ENCODE measurements around the gene SHROOM3. TPM values are rescaled to one million over a fixed set of nuclear protein-coding genes. Genes with fewer than 3 reads are reported as not detected.

The SHROOM3 gene
- total RNA-seq, 4 donors from 2014 or later = 44.4 to 101 (median 88.5) TPM

- peaks cover 24 to 89% (median 88%) of the 10 kb centered on the region in 4 donors for H3K4me1 ChIP-seq
Measured at GRCh38 chr4:76692761-76693160, 257.7 kb downstream of the SHROOM3 start.

GRCh38 chr4:76694056-76694455 lies 259.0 kb downstream of the SHROOM3 start:
- Histone ChIP-seq H3K27ac (replicated peaks in 1 of 4) (peak overlapping the region; percentile 53 to 89 (median 72)), H3K9me3 (no peaks in the 10 kb centered on the region), H3K4me3 (no peak overlapping the region), H3K27me3 (no peaks in the 10 kb centered on the region), H3K36me3 (no peaks in the 10 kb centered on the region), H3K4me1 (peaks cover 11 to 86% (median 83%) of the 10 kb centered on the region in 4 donors)
- DNase-seq (ENCODE audit: extremely low spot score) = no peak
- no peak for TF ChIP-seq CTCF (IDR thresholded peaks at IDR 0.05)
- TF ChIP-seq EP300 (IDR thresholded peaks at IDR 0.05) = no peak
- TF ChIP-seq POLR2A (IDR thresholded peaks at IDR 0.05; ENCODE audit: low read depth) = no peak
- TF ChIP-seq POLR2AphosphoS5 (IDR thresholded peaks at IDR 0.05) = no peak
- 47% methylated on average over 1 of the region's 1 CpG for WGBS
- intact Hi-C loops (cut with DNase I) = loop anchor here (5.0 kb wide), 1 partner anchor 58 kb away; no protein-coding TSS in a partner anchor

More at GRCh38 chr4:76692761-76693160, 257.7 kb downstream of the SHROOM3 start:
- TF ChIP-seq POLR2AphosphoS5 (IDR thresholded peaks at IDR 0.05) (no peak), EP300 (IDR thresholded peaks at IDR 0.05) (no peak), POLR2A (IDR thresholded peaks at IDR 0.05; ENCODE audit: low read depth) (no peak), CTCF (IDR thresholded peaks at IDR 0.05) (no peak)
- no peaks in the 10 kb centered on the region for H3K9me3 ChIP-seq
- WGBS = 97% methylated on average over 2 of the region's 2 CpGs
- intact Hi-C loops (cut with DNase I) = loop anchor here (5.0 kb wide), 1 partner anchor 60 kb away; no protein-coding TSS in a partner anchor
- H3K27ac ChIP-seq (replicated peaks in 1 of 4) = peak overlapping the region; percentile 85 to 89 (median 87)
- H3K36me3 ChIP-seq = no peaks in the 10 kb centered on the region
- H3K27me3 ChIP-seq = no peaks in the 10 kb centered on the region
- no peak for DNase-seq (ENCODE audit: extremely low spot score)
- H3K4me3 ChIP-seq = no peak overlapping the region

GRCh38 chr4:76696109-76696508 lies 261.1 kb downstream of the SHROOM3 start:
- WGBS = 60% methylated on average over 7 of the region's 7 CpGs
- DNase-seq (ENCODE audit: extremely low spot score) = no peak
- Histone ChIP-seq H3K27ac (replicated peaks in 1 of 4) (peak overlapping the region; percentile 32 to 86 (median 62)), H3K4me3 (no peak overlapping the region), H3K36me3 (no peaks in the 10 kb centered on the region), H3K9me3 (no peaks in the 10 kb centered on the region), H3K27me3 (no peaks in the 10 kb centered on the region), H3K4me1 (peaks cover 0 to 84% (median 79%) of the 10 kb centered on the region in 4 donors)
- TF ChIP-seq POLR2AphosphoS5 (IDR thresholded peaks at IDR 0.05) (peak in 1 of 2 donors; percentile 26), CTCF (IDR thresholded peaks at IDR 0.05) (no peak)
- intact Hi-C loops (cut with DNase I) = no loop called here

GRCh38 chr4:76697129-76697803 lies 262.2 kb downstream of the SHROOM3 start:
- Histone ChIP-seq H3K27me3 (no peaks in the 10 kb centered on the region), H3K36me3 (no peaks in the 10 kb centered on the region), H3K27ac (replicated peaks in 1 of 4) (no peak overlapping the region), H3K4me3 (no peak overlapping the region), H3K9me3 (no peaks in the 10 kb centered on the region), H3K4me1 (peaks cover 0 to 80% (median 69%) of the 10 kb centered on the region in 4 donors)
- intact Hi-C loops (cut with DNase I) = no loop called here
- no peak for DNase-seq (ENCODE audit: extremely low spot score)
- 63% methylated on average over 3 of the region's 3 CpGs for WGBS
- TF ChIP-seq EP300 (IDR thresholded peaks at IDR 0.05) (no peak), POLR2AphosphoS5 (IDR thresholded peaks at IDR 0.05) (no peak), POLR2A (IDR thresholded peaks at IDR 0.05; ENCODE audit: low read depth) (no peak), CTCF (IDR thresholded peaks at IDR 0.05) (no peak)

All from esophagus muscularis mucosa (tissue), 4 donors.